ENCODE data around the gene NUDT2. TPM values are rescaled to one million over a fixed set of nuclear protein-coding genes. Genes with fewer than 3 reads are reported as not detected.
A peak's percentile ranks its signal among the peaks of the same experiment; 100 is the strongest.
"Not testable (repeated sequence)": the region's sequence is repeated elsewhere in the genome, so short reads cannot be mapped to it uniquely, and the experiment has no call there.

Gene NUDT2
- total RNA-seq, 4 donors from 2014 or later, result 13.2 to 19.7 (median 17.0) TPM

DNA sequence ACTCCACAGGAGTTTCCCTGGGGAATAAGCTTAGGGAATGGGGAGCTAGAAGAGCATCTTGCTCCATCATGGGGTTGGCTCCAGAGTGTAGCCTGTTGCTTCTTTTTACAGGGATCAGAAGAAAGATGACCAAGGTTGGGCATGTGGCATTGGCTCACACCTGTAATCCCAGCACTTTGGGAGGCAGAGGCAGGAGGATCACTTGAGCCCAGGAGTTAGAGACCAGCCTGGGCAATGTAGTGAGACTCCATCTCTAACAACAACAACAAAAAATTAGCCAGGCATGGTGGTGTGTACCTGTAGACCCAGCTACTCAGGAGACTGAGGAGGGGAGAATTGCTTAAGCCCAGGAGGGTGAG is 18.4 kb downstream of the NUDT2 start:
- peaks cover 13% of the 10 kb centered on the region for H3K36me3 ChIP-seq
- peaks cover 8% of the 10 kb centered on the region for H3K4me1 ChIP-seq
- no peak overlapping the region for H3K4me3 ChIP-seq
- H3K27me3 ChIP-seq, result no peaks in the 10 kb centered on the region
- no peaks in the 10 kb centered on the region for H3K9me3 ChIP-seq
- no peak overlapping the region for H3K27ac ChIP-seq
- no peak for DNase-seq (ENCODE audit: low spot score in 2 of 2)
- TF ChIP-seq POLR2AphosphoS5 (IDR thresholded peaks at IDR 0.05) (no peak), POLR2A (IDR thresholded peaks at IDR 0.05) (no peak), EP300 (IDR thresholded peaks at IDR 0.05) (no peak)
- TF ChIP-seq, protein P1, sequence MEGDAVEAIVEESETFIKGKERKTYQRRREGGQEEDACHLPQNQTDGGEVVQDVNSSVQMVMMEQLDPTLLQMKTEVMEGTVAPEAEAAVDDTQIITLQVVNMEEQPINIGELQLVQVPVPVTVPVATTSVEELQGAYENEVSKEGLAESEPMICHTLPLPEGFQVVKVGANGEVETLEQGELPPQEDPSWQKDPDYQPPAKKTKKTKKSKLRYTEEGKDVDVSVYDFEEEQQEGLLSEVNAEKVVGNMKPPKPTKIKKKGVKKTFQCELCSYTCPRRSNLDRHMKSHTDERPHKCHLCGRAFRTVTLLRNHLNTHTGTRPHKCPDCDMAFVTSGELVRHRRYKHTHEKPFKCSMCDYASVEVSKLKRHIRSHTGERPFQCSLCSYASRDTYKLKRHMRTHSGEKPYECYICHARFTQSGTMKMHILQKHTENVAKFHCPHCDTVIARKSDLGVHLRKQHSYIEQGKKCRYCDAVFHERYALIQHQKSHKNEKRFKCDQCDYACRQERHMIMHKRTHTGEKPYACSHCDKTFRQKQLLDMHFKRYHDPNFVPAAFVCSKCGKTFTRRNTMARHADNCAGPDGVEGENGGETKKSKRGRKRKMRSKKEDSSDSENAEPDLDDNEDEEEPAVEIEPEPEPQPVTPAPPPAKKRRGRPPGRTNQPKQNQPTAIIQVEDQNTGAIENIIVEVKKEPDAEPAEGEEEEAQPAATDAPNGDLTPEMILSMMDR (IDR thresholded peaks at IDR 0.05), result no peak

DNA sequence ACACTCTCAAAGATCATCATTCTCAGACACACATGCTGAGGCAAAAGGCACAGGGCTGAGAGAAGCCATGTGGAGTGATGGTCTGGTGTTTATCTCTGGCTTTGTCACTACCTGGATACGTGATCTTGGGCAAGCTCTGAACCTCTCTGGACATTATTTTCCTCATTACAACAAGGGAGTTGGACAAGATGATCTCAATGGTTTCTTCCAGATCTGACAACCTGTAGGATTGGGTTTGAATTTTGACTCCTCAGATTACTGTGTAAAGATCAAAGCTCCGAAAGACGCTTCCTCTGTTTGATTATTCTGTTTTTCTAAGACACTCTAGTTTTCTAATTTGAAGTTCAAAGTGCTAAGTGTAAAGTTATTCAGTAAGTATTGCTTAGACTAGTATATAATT is 20.0 kb downstream of the NUDT2 start:
- H3K4me1 ChIP-seq, result peaks cover 5% of the 10 kb centered on the region
- TF ChIP-seq EP300 (IDR thresholded peaks at IDR 0.05) (no peak), POLR2A (IDR thresholded peaks at IDR 0.05) (no peak), POLR2AphosphoS5 (IDR thresholded peaks at IDR 0.05) (no peak)
- TF ChIP-seq, protein P1 (IDR thresholded peaks at IDR 0.05), result no peak
- 92% methylated on average over 3 of the region's 3 CpGs for WGBS
- no peaks in the 10 kb centered on the region for H3K9me3 ChIP-seq
- H3K27me3 ChIP-seq, result no peaks in the 10 kb centered on the region
- no peaks in the 10 kb centered on the region for H3K36me3 ChIP-seq
- no peak overlapping the region for H3K27ac ChIP-seq
- H3K4me3 ChIP-seq, result no peak overlapping the region
- no peak for DNase-seq (ENCODE audit: low spot score in 2 of 2)

DNA sequence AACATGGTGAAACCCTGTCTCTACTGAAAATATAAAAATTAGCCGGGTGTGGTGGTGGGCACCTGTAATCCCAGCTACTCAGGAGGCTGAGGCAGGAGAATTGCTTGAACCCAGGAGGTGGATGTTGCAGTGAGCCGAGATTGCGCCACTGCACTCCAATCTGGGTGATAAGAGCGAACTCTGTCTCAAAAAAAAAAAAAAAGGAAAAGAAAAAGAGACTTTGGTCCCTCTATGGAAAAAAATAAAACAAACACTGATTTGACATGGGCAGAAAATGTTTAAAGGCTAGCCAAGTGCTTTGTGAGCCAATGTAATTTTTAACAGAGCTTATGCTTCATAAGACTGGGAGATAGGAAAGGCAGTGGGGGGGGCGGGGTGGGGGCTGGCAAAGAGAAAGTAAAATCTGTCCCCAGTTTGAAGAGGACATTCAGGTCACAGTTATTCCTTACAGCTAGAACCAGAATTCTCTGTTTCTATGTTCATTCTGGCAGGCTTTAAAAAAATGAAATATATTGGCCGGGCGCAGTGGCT is 22.8 kb downstream of the NUDT2 start:
- WGBS, result 89% methylated on average over 7 of the region's 7 CpGs
- DNase-seq (ENCODE audit: low spot score in 2 of 2); H3K27me3 ChIP-seq; H3K9me3 ChIP-seq; H3K36me3 ChIP-seq; H3K4me3 ChIP-seq; H3K4me1 ChIP-seq; H3K27ac ChIP-seq: not testable (repeated sequence)

DNA sequence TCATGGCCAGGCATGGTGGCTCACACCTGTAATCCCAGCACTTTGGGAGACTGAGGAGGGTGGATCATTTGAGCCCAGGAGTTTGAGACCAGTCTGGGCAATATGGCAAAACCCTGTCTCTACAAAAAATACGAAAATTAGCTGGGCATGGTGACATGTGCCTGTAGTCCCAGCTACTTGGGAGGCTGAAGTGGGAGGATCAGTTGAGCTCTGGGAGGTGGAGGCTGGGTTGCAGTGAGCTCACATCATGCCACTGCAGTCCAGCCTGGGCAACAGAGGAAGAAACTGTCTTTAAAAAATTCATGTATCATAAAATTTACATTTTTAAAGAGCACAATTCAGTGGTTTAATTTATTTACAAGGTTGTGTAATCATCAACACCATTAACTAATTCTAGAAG is 23.6 kb downstream of the NUDT2 start:
- not testable (repeated sequence) for H3K36me3 ChIP-seq; H3K4me1 ChIP-seq; H3K27ac ChIP-seq; H3K9me3 ChIP-seq; H3K4me3 ChIP-seq; H3K27me3 ChIP-seq; DNase-seq (ENCODE audit: low spot score in 2 of 2)
- 100% methylated on average over 1 of the region's 1 CpG for WGBS

DNA sequence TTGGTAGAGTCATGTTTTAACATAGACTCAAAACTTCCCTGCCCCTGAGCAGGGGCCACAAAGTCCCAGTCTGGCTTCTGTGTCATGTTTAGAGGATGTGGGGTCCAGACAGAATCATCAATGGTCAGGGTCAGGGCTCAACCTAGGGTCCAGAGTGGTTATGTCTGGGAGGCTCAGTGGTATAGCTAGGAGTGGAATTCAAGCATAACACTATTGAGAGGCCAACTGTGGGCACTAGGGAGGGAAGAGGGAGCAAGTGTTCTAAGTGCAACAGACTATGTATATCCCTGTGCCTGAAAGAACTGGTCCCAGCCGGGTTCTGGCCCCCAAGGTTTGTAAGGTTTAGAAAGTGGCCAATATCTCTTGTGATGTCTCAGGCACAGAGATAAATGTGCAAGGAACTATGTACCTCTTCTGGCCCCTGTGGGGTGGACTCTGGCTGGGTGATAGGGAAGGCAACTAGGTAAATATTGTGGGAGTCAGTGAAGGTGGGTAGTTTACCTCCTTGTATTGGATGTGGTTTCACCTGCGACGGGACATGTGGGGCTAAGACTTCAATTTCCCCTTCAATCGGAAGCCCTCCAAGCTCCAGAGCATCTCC is 33.3 kb downstream of the NUDT2 start:
- 100% methylated on average over 4 of the region's 4 CpGs for WGBS
- Histone ChIP-seq H3K4me3 (no peak overlapping the region), H3K4me1 (no peaks in the 10 kb centered on the region), H3K9me3 (no peaks in the 10 kb centered on the region), H3K27me3 (no peaks in the 10 kb centered on the region), H3K36me3 (no peaks in the 10 kb centered on the region), H3K27ac (no peak overlapping the region)
- no peak for DNase-seq (ENCODE audit: low spot score in 2 of 2)
- TF ChIP-seq, protein P1 (IDR thresholded peaks at IDR 0.05), result no peak
- TF ChIP-seq EP300 (IDR thresholded peaks at IDR 0.05) (no peak), POLR2AphosphoS5 (IDR thresholded peaks at IDR 0.05) (no peak), POLR2A (IDR thresholded peaks at IDR 0.05) (no peak)

DNA sequence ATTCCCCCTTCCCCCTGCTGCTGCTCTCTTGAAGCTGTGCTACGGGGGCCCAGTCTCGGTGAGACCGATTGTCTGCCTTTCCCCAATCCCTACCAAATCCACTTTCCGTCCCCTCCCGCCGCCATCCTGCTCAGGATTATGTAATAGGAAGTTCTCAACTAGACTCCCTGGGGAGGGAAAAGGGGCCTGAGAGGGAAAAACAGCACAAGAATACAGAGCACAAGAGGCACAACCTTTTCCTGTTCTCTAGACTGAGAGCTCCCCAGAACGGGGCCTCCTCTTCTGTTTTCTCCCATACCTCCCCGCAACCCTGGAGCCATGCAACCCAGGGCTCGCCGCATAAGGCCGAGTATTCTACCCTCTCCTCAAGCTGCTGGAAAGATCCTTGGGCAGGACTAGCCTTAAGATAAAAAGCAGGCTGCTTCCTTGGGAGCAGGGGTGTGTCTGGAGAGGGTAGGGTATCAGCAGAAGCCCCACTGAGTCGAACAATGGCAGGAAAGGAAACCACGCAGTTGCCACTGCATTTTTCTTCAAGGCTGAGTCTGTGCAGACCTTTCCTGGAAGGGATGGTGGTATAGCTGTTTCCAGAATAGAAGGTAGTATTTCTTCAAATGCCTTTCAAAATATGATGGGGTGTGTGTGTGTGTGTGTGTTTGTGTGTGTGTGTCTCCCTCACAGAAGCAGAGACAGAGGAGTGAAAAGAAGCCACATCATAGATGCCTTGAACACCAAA is 34.4 kb downstream of the NUDT2 start:
- no peaks in the 10 kb centered on the region for H3K36me3 ChIP-seq
- H3K9me3 ChIP-seq, result no peaks in the 10 kb centered on the region
- H3K27ac ChIP-seq, result no peak overlapping the region
- DNase-seq (ENCODE audit: low spot score in 2 of 2), result peak in 1 of 2 donors; percentile 67
- 68% methylated on average over 13 of the region's 13 CpGs for WGBS
- no peak overlapping the region for H3K4me3 ChIP-seq
- TF ChIP-seq, protein P1 (IDR thresholded peaks at IDR 0.05), result no peak
- TF ChIP-seq POLR2AphosphoS5 (IDR thresholded peaks at IDR 0.05) (no peak), POLR2A (IDR thresholded peaks at IDR 0.05) (no peak), EP300 (IDR thresholded peaks at IDR 0.05) (no peak)
- no peaks in the 10 kb centered on the region for H3K27me3 ChIP-seq
- H3K4me1 ChIP-seq, result no peaks in the 10 kb centered on the region
